Measurements from ENCODE around the gene PLEK.
"Not testable (repeated sequence)": the region's sequence is repeated elsewhere in the genome, so short reads cannot be mapped to it uniquely, and the experiment has no call there.

Gene PLEK, protein sequence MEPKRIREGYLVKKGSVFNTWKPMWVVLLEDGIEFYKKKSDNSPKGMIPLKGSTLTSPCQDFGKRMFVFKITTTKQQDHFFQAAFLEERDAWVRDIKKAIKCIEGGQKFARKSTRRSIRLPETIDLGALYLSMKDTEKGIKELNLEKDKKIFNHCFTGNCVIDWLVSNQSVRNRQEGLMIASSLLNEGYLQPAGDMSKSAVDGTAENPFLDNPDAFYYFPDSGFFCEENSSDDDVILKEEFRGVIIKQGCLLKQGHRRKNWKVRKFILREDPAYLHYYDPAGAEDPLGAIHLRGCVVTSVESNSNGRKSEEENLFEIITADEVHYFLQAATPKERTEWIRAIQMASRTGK

DNA sequence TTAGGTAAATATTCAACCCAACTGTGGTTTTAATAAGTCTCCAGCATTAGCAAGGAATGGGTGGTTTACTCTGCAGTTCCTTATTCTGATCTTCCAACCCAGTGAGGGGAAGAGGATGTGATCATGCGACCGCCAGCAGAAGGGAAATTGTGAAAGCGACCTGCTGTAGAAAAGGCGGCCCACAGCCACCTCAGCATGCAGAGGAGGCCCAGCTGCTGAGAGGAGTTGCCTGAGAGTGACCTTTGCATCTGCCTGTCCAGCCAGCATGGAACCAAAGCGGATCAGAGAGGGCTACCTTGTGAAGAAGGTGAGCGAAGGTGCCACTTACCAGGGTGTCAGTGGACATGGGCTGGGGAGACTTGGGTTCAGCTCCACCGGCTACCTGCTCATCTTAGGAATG lies at the start of gene PLEK:
PLEK (plus strand) TSS at position 196 of the 400 bp plus-strand sequence; CDS start at position 266, 70 bp downstream.
- DNase-seq = no peak

DNA sequence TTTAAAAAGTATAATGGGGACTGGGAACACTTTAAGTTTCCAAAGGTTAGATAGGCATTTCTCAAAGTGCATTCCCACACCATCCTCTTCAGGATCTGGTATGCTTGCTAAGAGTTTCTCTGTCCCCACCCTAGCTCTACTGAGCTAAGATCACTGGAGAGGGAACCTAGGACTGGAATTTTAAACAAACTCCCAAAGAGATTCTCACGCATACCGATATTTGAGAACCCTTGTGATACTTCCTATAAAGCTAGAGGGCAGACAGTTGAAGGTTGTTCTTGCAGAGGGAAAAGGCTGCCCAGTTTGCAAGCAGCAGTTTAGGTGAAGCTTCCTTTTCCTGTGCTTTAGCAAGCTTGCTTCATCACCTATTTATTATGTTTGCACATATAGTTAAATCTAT lies 49.0 kb upstream of the PLEK start:
- no peak for DNase-seq

DNA sequence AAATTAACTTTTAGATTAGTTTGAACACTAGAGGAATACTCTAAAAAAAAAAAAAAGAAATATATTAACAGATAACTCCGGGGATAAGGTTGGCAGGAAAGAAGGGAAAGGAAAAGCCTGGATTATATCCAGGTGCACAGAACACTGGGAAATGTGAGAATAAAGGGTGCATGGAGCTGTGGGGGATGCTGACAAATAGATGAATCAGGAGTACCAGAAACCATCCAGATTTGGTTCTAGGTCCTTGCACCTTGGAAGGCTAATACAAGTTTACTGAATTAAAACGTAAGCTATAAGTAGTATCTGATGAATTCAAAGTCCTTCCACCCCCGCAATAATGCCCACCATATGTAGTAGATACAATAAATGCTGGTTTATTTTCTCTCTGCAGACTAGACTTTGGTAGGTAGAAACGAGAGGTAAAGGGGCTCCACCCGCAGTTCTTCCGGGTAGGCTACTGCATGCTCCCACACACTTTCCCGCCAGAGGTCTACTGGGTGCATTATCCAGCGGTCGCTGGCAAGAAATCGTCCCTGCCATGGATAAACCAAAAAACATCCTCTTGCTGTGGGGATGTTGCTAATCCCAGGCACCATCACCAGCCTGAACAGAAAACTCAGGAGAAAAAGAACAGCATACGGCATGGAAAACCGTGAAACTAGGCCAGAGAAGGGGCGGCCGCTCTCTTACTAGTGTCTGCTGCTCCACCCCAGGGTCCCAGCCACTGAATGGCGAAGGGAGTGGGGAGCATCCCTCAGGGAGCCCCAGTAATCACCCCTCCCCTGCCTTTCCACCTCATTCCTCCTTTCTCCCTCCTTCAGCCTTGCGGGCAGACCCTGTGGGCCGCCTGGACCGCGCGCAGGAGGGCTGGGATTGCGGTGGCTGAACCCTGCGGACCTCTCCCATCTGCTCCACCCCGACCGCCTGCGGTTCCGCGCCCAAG lies 46.8 kb upstream of the PLEK start:
- DNase-seq = no peak

DNA sequence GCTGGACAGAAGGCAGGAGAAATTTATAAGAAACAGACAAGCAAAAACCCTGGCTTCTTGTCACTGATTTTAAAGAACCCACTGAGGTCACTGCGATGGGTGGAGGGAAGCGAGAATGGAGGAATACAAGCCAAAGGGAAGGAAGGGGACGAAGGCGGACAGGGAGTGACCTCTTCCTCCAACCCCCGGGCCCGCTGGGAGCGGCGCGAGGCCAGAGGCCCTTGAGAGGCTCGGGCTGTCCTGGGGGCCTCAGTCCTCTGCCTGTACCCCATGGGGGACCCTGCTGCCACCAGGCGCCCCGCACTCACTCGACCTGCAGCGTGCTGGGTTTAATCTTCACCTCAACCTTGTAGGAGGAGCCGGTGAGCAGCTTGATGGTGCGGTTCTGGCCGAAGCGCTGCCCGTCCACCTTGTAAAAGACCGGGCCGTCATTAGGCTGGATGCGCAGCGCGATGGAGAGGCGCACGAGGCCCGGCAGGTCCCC lies 46.1 kb upstream of the PLEK start:
- no peak for DNase-seq

DNA sequence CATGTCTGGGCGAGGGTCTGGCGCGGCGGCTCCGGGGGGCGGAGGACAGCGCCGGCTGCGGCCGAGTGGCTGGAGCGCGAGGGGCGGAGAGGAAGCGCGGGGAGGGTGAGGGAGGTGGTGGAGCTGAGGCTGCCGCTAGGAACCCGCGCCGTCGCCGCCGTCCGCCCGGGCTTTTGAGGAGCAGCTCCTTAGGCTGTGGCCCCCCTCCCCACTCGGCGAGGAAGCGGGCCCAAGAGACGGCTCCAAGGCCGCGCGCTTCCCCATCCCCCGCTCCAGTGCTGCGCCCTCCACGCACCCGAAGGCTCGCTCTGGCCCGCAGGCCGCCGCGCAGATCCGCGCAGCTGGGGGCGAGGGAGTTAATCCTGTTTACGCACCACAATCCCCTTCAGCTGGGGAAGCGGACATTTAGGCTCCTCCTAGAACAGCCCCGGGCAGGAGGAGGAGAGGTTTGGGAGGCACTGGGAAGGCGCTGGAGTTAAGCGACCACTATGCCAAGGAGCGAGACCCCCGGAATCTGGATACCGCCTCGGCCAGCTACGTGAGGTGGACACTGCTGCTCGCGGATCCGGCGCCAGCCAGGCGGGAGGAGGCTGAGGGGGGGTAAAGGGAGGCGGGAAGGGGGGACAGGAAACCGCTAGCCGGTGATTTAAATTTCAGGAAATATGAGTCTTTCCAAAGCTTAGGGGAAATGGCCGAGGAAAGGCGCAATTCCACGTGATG lies 45.5 kb upstream of the PLEK start, which contains the start of gene CNRIP1:
CNRIP1 (minus strand) TSS at position 552 of the 720 bp plus-strand sequence; CDS start at position 3, 549 bp downstream.
- DNase-seq = no peak

DNA sequence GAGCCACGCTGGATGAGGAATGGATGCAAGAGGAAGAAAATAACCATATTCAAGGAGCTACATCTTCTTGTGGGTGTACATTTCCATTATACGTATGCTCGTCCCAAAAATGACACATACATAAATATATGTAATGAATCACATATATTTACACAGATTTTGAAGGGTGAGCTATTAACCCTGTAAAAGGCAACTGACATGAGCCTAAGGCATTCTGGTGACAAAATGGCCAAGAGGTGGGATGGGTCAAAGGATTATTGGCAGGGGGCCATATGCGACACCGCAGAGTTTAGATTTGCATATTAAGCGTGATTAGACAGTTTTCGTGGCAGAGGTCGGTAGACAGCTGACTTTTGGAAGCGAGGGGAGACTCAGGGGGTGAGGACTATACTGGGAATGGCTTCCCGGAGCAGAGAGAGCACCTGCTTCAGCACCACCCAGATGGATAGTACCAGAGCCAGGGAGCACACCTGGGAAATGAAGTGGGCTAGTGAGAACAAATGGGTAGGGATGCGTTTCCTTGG lies 44.9 kb upstream of the PLEK start:
- DNase-seq = no peak

DNA sequence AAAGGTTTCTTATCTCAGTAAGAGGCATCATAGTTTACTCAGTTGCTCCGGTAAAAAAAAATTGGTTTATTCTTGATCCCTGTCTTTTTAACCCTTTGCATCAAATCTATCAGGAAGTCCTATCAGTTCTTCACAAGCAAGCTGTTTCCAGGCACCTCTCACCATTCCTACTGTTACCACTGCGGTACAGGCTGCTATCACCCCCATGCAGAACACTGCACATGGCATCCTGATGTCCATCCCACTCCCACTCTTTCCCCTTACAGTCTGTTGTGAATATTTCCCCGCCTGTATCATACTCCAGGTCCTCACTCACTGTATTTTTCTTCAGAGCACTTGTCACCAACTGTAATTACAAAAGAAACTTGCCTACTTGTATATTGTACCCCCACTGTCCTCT lies 40.0 kb upstream of the PLEK start:
- no peak for DNase-seq

DNA sequence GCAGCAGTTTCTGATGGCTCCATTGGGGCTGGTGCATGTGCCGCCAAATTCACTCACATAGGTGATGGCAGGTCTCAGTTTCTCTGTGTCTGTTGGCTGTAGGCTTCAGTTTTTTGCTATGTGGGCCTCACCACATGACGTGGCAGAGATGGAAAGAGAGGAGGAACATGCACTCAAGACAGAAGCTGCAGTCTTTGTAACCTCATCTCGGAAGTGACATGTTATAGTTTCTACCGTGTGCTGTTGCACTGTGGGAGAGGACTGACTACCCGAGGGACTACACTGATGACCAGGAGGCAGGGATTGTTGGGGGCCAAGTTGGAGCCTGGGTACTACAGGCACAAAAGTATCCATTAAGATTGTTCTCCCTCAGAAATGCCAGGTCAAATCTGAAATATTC lies 36.2 kb upstream of the PLEK start:
- no peak for DNase-seq

DNA sequence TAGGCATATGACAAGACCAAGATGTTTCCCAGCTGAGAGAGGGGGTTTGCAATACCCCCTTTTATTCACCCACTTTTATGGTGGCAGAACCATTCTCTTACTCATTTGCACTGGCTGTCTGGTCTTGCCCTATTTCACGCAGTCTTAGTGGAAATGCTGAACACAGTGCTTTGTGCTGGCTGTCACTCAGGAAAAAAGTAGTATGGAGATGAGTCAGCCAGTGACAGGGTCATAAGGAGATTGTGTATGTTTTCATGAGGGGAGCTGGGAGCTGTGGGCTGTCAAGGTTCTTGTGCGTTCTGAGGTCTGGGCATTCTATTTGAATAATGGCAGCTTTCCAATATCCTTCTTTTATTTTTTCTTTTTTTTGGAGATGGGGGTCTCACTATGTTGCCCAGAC lies 34.4 kb upstream of the PLEK start:
- DNase-seq = no peak

DNA sequence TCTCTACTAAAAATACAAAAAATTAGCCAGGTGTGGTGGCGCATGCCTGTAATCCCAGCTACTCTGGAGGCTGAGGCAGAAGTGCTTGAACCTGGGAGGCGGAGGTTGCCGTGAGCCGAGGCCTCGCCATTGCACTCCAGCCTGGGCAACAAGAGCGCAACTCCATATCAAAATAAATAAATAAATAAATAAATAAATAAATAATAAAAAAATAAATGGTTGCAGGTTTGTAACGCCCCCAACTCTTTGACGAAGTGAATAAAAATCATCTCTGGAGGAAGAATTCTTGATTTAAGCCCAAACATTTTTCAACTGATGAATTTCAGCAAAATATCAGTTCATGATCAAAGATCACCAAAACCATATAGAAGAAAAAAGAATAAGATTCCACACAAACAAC lies 32.1 kb upstream of the PLEK start:
- no peak for DNase-seq

DNA sequence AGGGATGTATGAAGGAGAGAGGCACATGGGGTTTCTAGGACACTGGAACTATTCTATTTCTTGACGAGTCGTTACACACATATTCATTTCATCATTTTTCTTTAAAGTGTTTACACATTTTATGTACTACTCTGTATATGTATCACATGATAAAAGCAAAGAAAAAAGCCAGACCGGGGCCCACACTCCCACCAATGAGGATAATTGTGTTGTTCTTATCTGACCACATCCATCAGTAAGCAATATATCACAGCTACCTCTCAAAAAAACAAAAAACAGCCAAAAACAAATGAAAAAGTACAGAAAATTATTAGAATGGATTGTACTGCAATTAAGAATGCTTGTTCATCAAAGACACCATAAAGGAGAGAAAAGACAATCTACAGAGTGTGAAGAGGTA lies 31.2 kb upstream of the PLEK start:
- no peak for DNase-seq

DNA sequence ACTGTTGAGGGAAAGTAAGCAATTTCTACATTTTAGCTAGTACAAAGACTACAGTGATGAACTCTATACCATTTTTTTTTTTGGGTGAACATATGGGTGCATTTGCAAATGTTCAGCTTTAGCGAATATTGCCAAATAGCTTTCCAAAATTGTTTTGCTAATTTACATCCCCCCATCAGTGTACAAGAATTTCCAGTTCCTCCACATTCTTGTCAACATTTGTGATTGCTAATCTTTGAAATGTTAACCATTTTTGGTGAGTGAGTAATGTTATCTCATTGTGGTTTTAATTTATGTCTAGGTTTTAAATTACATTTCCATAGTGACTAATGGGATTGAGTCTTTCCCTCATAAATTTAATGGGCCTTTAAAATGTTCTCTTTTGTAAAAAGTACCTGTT lies 28.9 kb upstream of the PLEK start:
- DNase-seq = no peak

DNA sequence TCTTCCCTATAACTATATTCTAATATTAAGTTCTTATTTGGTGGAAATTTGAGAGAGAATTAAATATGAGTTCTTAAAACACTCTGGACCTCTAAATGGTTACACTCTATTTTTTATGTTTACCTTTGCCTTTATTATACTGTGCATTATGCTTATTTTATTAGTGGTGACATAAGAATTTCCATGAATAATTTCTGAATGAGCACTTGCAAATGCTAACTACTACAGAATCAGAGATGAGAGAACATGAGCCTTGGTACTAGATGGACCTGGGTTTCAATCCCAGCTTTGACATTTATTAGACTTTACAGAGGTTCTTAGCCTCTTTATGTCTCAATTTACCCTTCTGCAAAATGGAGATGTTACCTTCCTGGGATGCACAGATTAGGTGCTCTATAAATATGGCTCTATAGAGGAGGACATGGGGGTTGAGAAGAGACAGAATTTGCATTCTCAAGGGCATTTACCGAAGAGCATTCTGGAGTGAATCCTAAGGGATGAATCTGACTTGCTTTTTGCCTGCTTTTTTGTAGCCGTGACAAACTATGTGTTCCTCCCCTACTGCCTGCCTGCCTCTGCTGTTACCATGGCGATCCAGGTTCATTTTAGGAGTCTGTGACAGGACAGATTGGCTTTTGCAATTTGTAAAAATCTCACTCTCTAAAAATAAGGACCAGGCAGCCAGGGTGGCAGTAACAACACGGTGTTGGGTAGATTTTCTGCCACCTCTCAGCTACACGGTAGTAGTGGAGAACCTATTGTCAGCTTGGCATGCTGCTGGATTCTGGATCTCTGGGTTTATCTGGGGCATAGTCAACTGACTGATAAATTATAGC lies 24.6 kb upstream of the PLEK start:
- no peak for DNase-seq

DNA sequence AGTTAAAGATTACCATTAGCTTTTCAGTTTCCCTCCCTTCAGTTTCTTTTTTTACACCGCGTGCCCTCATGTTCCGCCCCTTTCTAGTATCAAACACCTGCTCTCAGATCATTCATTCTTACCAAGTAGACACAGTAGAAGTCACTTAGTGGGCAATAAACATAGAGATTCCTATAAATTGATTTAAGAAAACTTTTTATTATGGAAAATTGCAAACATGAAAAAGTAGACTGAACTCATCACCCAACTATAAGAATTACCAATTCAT lies 24.1 kb upstream of the PLEK start:
- no peak for DNase-seq

DNA sequence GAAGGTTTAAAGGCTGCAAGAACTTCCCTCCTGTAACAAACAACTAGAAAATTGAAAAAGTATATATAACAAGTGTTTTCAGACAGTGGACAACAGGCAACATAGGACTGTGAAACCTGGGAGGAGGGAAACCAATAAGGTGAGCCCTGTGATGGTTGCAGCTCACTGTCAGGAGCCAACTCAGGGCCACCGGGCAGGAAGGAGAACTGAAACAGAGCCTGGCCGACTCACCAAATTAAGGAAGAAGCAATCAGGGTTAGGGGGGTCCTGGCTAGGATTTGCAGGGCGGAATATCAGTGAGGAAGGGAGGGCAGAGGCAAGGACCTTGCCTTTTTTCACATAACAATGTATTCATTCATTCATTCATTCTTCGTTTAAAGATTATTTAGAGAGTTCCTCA lies 23.5 kb upstream of the PLEK start:
- no peak for DNase-seq

DNA sequence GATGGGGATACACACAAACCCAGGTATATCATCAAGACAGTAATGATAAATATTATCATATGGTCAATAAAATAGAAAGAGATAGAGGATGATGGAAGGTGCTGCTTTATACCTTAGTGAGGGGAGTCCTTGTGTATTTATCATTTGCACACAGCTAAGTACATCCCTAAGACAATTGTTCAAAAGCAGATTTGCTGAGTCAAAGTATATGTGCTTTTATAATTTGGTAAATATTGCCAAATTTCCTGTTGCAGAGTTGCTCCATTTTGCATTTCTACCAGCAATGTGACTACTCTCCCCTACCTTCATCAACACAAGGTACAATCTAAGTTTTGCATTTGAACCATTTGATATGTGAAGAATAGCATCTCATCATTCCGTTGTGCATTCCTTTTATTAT lies 22.6 kb upstream of the PLEK start:
- no peak for DNase-seq

DNA sequence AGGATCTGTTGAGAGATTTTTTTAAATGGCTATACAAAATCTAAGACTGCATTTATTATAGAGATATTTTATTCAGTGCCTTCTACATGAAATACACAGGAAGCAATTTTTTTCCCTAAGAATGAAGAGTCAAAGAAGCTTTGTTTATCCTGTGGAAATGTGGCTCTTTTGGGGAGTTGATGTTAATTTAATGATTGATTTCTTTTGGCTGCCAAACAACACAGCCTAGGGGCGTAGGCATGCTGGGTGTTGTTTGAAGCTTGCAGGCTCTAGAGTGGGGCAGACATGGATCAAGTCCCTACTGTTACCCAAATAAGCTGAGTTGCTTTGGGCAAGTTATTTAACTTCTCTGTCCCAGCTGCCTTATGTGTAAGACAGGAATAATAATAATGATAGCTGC lies 21.1 kb upstream of the PLEK start:
- no peak for DNase-seq

DNA sequence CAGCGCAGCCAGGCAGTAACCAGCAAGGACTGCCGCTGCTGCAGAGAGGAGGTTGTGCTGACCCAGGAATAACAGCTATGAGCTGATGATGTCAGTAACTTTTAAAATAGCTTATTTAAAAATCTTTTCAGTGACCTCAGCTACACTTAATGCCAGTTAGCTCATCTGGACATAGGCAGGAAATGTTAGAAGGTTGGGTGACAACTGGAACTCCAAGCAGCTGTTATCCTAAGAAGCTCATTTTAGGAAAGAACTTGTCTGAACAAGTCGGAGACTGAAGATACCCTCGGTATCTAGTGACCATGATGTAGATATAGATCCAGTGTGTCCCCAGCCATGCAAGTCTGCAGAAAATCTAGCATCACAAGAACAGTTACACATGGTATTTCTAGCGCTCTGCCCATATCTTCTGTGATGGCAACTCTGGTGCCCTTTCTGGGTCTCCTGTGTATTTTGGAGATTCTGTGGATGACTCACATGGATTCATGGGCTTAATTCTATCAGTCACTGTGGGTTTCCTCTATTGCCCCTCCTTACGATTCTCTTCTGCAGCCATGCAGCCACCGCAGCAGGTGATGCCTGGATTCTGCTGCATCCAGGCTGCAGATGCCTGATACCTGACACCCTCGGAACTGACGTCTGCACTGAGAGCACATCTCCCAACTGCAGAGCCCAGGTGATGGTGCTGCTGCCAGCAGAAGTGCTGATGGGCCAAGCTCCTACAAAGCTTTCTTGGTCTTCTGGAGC lies 19.8 kb upstream of the PLEK start:
- DNase-seq = no peak

DNA sequence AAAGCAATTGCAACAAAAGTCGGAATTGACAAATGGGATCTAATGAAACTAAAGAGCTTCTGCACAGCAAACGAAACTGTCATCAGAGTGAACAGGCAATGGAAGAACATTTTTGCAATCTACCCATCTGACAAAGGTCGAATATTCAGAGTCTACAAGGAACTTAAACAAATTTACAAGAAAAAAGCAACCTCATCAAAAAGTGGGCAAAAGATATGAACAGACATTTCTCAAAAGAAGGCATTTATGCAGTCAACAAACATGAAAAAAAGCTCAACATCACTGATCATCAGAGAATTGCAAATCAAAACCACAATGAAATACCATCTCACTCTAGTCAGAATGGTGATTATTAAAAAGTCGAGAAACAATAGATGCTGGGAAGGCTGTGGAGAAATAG lies 16.0 kb upstream of the PLEK start:
- not testable (repeated sequence) for DNase-seq

DNA sequence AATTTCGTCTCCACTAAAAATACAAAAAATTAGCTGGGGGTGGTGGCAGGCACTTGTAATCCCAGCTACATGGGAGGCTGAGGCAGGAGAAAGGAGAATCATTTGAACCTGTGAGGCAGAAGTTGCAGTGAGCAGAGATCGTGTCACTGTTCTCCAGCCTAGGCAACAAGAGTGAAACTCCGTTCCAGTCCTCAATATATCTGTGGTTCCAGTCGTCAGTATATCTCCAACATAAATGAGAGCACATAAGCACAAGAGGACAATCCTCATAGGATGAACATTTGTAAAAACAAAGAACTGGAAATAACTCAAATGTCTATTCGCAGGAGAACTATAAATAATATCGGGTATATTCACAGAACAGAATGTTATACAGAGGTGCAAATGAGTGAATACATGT lies 13.1 kb upstream of the PLEK start:
- no peak for DNase-seq

DNA sequence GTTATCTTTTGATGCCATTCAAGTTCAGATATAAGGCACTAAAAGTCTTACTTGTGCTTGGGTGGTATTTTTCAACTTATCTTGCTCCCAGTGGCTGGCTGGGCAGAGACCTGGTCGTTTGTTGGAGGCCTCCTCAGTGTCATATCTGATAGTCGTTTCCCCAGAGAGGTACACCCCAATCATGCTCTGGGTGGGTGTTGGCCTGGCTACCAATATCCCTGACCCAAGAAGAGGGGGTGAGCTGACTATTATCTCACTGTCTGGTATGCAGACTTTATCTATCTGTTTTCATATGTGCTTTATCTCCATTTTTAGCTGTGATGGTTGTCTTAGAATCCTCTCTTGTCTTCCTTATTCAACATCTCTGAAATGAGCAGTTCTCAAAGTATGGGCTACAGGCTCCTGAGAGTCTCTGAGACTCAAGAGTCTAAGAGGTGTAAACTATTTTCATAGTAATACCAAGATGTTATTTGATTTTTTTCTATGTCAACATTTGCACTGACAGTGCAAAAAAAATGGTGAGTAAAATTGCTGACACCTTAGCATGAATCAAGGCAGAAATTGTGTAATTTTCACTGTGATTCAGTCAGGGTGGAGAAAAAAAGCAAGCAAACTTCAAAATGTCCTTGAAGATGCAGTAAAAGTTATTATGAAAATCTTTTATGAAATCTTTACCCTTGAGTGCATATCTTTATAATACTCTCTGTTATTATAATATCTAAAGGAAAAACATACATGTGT lies 12.3 kb upstream of the PLEK start:
- DNase-seq = no peak

Data from stimulated activated CD4-positive, alpha-beta T cell treated with anti-CD3 and anti-CD28 coated beads, Interleukin-4, amount 100 ng/mL, for 4 hours (primary cell).